K562 (cell line): ENCODE measurements around the gene PRXL2A. TPM values are rescaled to one million over a fixed set of nuclear protein-coding genes. Genes with fewer than 3 reads are reported as not detected.

Experiments
- ATF7 ChIP-seq: fragments of 450-650 bp; IDR thresholded peaks from 2 replicates; pipeline ENCODE4 v1.7.1; 2014; ENCODE audit warnings: mild to moderate bottlenecking, moderate library complexity
- CC2D1A ChIP-seq: fragments of 450-650 bp; IDR thresholded peaks from 2 replicates; pipeline ENCODE4 v1.6.1; 2017; ENCODE audit warnings: mild to moderate bottlenecking
- POLR2AphosphoS5 ChIP-seq: IDR thresholded peaks from 2 replicates; pipeline ENCODE4 v1.6.1; 2011; ENCODE audit warnings: mild to moderate bottlenecking, low read depth, low read length, moderate library complexity; ENCODE audit not compliant: control insufficient read depth, insufficient read depth
- SRSF9 ChIP-seq: fragments of 200-400 bp; formaldehyde crosslinking; IDR thresholded peaks from 2 replicates; pipeline ENCODE4 v1.6.1; 2017; ENCODE audit warnings: low read depth, low read length, borderline replicate concordance
- TBL1XR1 ChIP-seq, 2 experiments: IDR thresholded peaks; 2 replicates each; pipeline ENCODE4 v1.6.1; 2012; ENCODE audit warnings: improper control_type of control experiment in 2 of 2, low read length in 2 of 2, mild to moderate bottlenecking in 1 of 2
- YY1 ChIP-seq, 3 experiments: IDR thresholded peaks; 2 replicates each; pipeline ENCODE4 v1.6.1; 2011; ENCODE audit warnings: low read length in 2 of 3, mild to moderate bottlenecking in 2 of 3, moderate library complexity in 2 of 3, borderline replicate concordance in 1 of 3, control low read depth in 1 of 3, low read depth in 1 of 3; ENCODE audit not compliant: insufficient read depth in 3 of 3, insufficient replicate concordance in 2 of 3, control insufficient read depth in 1 of 3, insufficient read length in 1 of 3; ENCODE audit errors: extremely low read depth in 1 of 3
- polyA plus RNA-seq, 8 experiments: library from polyadenylated mRNA; depleted of rRNA in 4 of 8; stranded (reverse) in 5 of 8; unstranded in 3 of 8; fragments of >200 nt; fragmentation: Nextera tagmentation in 2 of 8; fragmentation: Illumina TruSeq in 1 of 8; extraction: Ambion mirVana in 2 of 8; extraction: Trizol in 1 of 8; gene quantifications; 2 replicates each; pipeline versions ENCODE4 v1.2.1 to v1.2.3, GENCODE V29; 2011 to 2014; ENCODE audit warnings: inconsistent platforms in 1 of 8, missing spikeins in 1 of 8
- total RNA-seq, 7 experiments: library from RNA; depleted of rRNA in 6 of 7; stranded (reverse); fragments of >200 nt in 6 of 7; fragmentation: Illumina TruSeq in 2 of 7; extraction: Trizol in 2 of 7; gene quantifications; 2 replicates each; pipeline versions ENCODE4 v1.2.1 to v1.2.3, GENCODE V29; 2011 to 2021; ENCODE audit warnings: low replicate concordance in 1 of 7
- TF ChIP-seq, protein P1 (sequence below): sonication (generic); formaldehyde crosslinking; IDR thresholded peaks from 2 replicates; pipeline ENCODE4 v1.8.0; 2023; ENCODE audit warnings: missing genetic modification reagents, mild to moderate bottlenecking, borderline replicate concordance
- TF ChIP-seq, protein P2 (sequence below): fragments of 450-650 bp; IDR thresholded peaks from 2 replicates; pipeline ENCODE4 v1.6.1; 2017; ENCODE audit warnings: mild to moderate bottlenecking, moderate library complexity
- TF ChIP-seq, protein P3 (sequence below): fragments of 450-650 bp; formaldehyde crosslinking; IDR thresholded peaks from 2 replicates; pipeline ENCODE4 v1.4.0; 2020; ENCODE audit warnings: mild to moderate bottlenecking, moderate library complexity
- TF ChIP-seq, protein P4 (sequence below), 2 experiments: fragments of 450-650 bp; IDR thresholded peaks; 2 replicates each; pipeline ENCODE4 v1.6.1; 2016

Gene PRXL2A
- total and polyA plus RNA-seq, 9 of the 15 experiments (the other 6 are each of a cell fraction or from before 2014, with no cell fraction given) = 0.14 to 1.2 (median 0.75) TPM

DNA sequence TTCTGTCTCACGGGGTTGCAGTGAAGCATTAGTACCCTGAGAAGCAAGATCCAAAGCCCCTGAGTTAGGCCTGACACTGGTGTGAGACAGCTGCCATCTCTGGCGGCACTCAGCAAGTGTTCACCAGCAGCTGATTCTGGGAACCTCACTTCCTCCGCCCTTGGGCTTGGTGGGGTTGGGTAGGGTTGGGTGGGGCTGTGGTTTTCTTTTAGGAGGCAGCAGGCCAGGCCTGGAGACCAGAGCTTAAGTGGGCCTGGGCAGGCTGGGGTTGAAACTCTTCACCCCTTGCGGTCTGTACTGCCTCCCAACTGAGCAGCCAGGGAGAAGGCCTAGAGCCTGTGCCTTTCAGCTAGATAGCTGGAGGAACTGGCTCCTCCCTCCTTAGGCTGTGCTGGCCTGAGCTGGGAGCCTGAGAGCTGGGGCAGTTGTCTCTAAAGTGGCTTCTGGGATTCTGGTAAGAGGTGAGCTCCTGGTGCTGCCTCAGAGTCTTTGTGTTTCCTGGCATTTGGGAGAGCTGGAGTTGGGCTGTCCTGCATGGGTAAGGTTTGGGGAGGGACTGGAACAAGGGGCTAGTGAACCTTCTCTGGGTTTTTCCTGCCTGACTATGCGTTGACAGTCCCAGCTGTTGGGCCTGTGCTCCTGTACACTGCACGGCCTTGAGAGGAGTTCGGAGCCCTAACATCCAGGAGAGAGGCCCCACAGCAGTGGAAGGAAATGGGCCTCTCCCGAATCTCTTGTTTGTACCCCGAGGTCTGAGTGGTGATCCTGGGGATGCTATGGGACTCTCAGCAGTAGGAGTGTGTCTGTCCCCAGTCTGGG is 50.9 kb downstream of the PRXL2A start (continued):
- TF ChIP-seq, protein P1, sequence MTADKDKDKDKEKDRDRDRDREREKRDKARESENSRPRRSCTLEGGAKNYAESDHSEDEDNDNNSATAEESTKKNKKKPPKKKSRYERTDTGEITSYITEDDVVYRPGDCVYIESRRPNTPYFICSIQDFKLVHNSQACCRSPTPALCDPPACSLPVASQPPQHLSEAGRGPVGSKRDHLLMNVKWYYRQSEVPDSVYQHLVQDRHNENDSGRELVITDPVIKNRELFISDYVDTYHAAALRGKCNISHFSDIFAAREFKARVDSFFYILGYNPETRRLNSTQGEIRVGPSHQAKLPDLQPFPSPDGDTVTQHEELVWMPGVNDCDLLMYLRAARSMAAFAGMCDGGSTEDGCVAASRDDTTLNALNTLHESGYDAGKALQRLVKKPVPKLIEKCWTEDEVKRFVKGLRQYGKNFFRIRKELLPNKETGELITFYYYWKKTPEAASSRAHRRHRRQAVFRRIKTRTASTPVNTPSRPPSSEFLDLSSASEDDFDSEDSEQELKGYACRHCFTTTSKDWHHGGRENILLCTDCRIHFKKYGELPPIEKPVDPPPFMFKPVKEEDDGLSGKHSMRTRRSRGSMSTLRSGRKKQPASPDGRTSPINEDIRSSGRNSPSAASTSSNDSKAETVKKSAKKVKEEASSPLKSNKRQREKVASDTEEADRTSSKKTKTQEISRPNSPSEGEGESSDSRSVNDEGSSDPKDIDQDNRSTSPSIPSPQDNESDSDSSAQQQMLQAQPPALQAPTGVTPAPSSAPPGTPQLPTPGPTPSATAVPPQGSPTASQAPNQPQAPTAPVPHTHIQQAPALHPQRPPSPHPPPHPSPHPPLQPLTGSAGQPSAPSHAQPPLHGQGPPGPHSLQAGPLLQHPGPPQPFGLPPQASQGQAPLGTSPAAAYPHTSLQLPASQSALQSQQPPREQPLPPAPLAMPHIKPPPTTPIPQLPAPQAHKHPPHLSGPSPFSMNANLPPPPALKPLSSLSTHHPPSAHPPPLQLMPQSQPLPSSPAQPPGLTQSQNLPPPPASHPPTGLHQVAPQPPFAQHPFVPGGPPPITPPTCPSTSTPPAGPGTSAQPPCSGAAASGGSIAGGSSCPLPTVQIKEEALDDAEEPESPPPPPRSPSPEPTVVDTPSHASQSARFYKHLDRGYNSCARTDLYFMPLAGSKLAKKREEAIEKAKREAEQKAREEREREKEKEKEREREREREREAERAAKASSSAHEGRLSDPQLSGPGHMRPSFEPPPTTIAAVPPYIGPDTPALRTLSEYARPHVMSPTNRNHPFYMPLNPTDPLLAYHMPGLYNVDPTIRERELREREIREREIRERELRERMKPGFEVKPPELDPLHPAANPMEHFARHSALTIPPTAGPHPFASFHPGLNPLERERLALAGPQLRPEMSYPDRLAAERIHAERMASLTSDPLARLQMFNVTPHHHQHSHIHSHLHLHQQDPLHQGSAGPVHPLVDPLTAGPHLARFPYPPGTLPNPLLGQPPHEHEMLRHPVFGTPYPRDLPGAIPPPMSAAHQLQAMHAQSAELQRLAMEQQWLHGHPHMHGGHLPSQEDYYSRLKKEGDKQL = no peak
- TF ChIP-seq, protein P2, sequence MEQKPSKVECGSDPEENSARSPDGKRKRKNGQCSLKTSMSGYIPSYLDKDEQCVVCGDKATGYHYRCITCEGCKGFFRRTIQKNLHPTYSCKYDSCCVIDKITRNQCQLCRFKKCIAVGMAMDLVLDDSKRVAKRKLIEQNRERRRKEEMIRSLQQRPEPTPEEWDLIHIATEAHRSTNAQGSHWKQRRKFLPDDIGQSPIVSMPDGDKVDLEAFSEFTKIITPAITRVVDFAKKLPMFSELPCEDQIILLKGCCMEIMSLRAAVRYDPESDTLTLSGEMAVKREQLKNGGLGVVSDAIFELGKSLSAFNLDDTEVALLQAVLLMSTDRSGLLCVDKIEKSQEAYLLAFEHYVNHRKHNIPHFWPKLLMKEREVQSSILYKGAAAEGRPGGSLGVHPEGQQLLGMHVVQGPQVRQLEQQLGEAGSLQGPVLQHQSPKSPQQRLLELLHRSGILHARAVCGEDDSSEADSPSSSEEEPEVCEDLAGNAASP = no peak
- TF ChIP-seq CC2D1A (no peak), POLR2AphosphoS5 (no peak; the same call in 1 of the 2 replicates), YY1 (IDR thresholded peaks at IDR 0.05; ENCODE audit: borderline replicate concordance in 1 of 3, control insufficient read depth in 1 of 3, extremely low read depth in 1 of 3, insufficient read depth in 3 of 3, insufficient read length in 1 of 3, insufficient replicate concordance in 2 of 3, low read depth in 1 of 3, low read length in 2 of 3) (peak in 1 of 3 experiments; percentile 57), ATF7 (peak; percentile 36; the same call in 1 of the 2 replicates), TBL1XR1 (IDR thresholded peaks at IDR 0.05; ENCODE audit: low read length in 2 of 2) (0 out of 4 replicates have a peak, but pooled peaks of 1 of the 2 experiments have one; percentile 6), SRSF9 (no peak)
- TF ChIP-seq, protein P3, sequence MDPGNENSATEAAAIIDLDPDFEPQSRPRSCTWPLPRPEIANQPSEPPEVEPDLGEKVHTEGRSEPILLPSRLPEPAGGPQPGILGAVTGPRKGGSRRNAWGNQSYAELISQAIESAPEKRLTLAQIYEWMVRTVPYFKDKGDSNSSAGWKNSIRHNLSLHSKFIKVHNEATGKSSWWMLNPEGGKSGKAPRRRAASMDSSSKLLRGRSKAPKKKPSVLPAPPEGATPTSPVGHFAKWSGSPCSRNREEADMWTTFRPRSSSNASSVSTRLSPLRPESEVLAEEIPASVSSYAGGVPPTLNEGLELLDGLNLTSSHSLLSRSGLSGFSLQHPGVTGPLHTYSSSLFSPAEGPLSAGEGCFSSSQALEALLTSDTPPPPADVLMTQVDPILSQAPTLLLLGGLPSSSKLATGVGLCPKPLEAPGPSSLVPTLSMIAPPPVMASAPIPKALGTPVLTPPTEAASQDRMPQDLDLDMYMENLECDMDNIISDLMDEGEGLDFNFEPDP (CRISPR knock-in tag) = no peak
- TF ChIP-seq, protein P4, sequence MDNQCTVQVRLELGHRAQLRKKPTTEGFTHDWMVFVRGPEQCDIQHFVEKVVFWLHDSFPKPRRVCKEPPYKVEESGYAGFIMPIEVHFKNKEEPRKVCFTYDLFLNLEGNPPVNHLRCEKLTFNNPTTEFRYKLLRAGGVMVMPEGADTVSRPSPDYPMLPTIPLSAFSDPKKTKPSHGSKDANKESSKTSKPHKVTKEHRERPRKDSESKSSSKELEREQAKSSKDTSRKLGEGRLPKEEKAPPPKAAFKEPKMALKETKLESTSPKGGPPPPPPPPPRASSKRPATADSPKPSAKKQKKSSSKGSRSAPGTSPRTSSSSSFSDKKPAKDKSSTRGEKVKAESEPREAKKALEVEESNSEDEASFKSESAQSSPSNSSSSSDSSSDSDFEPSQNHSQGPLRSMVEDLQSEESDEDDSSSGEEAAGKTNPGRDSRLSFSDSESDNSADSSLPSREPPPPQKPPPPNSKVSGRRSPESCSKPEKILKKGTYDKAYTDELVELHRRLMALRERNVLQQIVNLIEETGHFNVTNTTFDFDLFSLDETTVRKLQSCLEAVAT (IDR thresholded peaks at IDR 0.05) = peak in 1 of 2 experiments; percentile 80; a peak in 2 of 4 replicates
